HG03280 (cell line): ENCODE data around the gene RNF220.

ENCODE experiments used
- ATAC-seq: cut with Tn5 transposase; IDR thresholded peaks from one replicate; pipeline ENCODE4 v1.9.1; 2021; ENCODE audit warnings: mild to moderate bottlenecking, moderate library complexity; ENCODE audit not compliant: unreplicated experiment

RNF220 gene

DNA sequence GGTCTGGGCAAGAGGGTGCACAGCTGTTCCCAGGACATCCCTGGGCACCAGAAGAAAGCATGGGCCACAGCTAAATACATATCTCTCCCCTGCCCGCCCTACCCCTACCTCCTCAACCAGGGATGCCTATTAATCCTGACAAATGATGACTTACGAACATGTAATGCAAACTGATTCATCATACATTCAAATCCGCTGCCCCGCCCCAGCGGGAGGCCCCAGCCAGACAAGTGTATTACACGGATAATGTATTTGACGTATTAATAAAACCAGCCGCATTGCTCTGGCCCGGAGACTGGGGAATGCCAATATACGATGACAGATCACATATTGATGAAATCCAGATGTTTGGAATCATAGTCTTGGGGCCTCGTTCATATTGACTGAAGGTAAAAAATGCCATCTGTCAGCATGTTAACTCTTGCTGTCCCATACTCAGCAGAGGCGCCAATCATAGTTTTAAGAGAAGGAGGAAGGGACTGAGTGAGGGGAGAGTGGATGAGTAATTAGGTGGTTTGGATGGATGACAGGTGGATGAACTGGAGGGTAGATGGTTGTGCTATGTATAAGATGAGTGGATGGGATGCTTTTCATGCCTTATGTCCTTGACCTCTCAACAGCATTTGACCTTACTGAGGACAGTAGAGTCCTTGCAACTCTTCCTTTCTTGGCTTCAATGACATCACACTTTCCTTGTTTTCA lies 201.0 kb downstream of the RNF220 start:
- ATAC-seq, result no peak

DNA sequence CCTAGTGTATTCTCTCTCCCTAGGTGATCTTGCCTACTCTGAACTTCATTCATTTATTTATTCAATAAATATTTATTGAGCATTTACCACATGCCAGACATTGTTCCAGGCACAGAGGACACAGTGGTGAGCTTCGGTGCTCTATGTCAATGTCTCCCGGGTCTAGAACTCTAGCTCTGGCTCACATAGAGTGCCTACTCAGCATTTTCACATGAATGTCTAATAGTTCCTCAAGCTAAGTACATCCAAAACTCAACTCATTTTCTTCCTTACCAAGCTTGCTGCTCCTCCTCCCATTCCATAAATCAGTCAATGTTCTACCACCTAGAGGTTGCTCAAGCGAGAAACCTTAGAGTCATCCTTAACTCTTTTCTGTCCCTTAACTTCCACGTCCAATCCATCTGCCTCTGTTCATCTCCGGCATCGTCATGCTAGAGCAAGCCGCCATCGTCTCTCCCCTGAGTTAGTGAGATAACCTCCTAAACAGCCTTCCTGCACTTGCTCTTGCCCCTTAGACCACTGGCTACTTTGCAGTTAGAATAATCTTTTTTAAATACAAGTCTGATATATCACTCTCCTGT lies 201.7 kb downstream of the RNF220 start:
- no peak for ATAC-seq

DNA sequence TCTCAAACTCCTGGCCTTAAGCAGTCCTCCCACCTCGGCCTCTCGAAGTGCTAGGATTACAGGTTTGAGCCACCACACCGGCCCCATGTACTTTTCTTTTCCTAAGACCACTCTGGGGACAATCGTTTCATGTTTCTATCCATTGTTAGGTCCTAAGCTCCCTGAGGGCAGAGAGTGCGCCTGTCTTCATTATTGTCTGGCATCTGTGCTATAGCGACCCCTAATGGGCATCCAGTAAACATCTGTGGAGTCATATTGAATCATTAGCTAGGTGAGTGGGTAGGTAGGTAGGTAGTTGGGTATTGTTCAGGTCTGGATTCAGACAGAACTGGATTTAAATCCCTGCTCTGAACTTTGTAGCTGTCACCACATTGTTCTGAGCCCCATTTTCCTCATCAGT lies 203.1 kb downstream of the RNF220 start:
- ATAC-seq, result no peak

DNA sequence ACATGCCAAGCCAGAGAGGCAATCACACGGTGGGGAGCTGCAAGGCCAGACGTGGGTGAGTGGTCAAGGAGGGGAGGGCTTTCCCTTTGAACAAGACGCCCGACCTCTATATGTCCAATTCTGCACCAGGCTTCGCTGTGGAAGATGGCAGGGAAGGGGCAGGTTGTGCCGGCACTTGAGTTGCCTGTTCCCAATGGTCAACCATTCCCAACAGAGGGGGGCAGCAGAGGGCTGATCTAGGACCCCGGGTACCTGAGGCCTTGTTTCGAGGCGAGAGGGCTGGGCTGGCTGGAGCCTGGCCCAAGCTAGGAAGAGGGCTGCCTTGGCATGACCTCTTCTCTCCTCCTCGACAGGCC lies 204.3 kb downstream of the RNF220 start:
- ATAC-seq, result no peak

DNA sequence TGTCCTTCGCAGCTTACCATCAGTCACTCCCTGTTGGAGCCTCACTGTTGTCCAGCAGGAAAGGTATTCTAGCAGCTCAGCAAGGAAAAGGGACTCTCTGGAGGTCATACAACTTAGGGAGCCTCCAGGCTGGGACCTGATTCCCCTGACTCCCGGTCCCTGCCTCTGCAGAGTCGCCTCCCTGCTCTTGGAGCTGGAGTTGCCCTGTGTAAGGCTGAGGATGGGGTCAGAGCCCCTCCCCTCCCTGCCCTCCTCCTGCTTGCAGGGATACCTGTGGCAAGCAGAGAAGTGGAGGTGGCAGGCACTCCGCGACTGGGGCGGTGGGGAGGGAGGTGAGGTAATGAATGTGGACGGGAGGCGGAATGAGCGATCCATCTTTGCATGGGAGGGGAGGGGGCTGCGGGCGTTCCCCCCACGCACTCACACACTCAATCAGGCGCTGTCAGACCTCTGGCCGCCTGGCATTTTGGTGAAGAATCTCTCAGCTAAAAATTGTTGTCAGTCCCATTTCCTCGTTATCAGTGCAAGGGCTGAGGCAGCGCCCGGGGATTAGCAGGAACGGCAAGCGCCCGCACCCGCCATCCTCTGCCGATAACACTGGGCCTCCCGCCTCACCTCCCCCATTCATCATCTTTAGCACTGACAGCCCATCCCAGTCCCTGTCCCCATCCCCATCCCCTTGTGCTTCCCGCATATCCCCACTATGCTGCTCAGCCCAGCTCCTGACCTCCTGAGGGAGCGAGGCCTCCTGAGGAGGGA lies 204.9 kb downstream of the RNF220 start:
- ATAC-seq, result no peak

DNA sequence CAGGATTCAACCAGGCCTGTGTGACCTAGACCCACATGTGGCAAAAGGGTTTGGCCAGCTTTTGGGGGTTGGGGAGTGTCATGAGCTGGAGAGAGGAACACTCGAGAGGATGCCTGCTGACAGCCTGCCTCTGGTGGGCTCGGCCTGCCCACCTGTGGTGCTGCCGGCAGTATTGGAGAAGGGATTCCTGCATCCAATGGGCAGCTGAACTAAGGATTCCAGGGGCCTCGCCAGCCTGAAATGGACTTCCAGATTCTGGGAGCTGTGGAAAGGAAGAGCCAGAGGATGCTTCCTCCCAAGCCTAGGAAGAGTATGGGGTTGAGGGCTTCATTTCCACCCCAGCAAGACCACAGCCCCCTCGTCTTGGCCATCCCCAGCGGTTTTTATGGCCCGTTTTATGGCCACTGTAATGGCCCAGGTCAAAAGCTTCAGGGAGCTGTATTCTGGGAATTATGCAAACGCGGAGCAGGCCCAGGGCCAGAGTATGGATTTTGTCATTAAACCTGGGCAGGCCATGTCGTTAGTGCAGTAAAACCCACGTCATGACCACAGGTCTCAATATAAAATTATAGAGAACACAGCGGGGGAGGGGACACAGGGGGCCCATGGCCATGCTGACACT lies 205.6 kb downstream of the RNF220 start:
- ATAC-seq, result no peak

DNA sequence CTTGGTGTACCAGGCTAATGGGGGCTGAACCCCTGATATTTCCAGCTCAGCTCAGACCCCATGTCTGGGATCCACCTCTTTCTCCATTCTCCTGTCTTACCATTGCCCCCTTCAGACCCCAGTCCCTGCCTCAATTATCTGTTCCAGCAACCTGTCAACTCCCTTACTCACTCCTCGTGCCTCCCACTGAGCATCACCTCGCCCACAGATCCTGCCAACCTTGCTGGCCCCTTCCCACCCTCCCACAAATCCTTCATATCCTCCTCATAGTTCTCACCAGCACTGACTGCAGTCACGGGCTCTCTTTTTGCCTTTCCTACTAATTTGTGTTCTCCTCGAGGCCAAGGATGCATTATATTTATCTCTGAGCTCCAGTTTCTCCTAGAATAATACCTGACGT lies 206.4 kb downstream of the RNF220 start:
- no peak for ATAC-seq

DNA sequence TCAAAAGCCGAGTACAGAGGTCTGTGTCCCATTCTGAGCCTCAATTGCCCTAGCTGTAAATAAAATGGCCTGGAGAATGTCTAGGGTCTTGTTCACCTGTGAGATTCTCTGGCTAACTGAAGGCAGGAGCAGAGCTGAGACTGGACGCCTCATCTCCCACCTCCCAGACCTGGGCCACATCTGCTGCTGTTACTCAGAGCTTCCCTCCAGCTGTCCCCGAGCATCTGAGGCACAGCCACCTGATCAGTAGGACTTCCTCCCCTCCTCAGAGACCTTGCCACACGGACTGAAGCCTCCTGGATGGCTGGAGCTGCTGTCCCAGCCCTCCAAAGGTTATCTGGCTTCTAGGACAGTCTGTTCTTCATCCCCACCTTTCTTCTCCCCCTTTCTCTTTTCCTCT lies 206.8 kb downstream of the RNF220 start:
- no peak for ATAC-seq

DNA sequence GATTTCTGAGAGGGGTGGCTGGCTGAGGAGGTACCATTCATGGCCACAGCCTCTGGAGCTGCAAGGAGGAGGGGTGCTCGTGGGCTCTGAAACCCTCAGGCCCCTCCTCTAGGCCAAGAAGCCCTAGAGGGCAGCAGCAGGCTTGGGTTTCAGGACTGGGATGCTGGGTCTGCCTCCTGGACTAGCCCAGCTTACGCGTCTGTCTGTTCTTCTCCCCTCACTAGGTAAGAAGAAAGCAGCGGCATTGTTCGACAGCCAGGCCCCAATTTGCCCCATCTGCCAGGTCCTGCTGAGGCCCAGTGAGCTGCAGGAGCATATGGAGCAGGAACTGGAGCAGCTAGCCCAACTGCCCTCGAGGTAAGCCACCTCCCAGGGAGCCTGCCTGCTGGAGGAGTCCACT lies 208.9 kb downstream of the RNF220 start:
- no peak for ATAC-seq

DNA sequence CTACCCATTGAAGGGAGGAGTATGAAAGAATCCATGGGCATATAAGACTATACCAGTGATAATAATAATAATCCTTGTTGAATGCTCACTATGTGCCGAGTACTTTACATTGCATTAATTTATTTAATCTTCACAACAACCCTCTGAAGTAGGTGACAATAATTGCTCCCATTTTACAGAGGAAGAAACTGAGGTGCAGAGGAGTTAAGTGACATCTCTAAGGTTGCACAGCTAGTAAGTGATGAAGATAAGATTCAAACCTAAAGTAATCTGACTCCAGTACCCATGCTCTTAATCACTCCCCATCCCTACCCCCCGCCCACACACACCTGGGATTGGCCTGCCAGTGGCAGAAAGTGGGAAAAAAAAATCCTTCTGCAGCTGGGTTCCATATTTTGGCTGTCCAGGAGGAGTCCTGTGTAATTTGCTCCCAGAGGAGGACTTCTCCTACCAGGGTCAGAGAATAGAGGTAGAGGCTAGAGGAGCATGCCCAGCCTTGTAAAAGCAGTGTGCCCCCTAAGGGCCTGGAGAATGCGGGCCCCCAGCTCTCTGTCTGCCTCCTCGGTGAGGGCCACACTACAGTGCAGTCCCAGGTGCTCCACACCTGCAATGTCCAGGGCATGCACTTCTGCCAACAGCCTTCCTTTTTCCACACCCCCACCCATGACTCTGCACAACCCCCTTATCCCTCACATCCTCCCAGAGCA lies 211.4 kb downstream of the RNF220 start:
- ATAC-seq, result no peak

DNA sequence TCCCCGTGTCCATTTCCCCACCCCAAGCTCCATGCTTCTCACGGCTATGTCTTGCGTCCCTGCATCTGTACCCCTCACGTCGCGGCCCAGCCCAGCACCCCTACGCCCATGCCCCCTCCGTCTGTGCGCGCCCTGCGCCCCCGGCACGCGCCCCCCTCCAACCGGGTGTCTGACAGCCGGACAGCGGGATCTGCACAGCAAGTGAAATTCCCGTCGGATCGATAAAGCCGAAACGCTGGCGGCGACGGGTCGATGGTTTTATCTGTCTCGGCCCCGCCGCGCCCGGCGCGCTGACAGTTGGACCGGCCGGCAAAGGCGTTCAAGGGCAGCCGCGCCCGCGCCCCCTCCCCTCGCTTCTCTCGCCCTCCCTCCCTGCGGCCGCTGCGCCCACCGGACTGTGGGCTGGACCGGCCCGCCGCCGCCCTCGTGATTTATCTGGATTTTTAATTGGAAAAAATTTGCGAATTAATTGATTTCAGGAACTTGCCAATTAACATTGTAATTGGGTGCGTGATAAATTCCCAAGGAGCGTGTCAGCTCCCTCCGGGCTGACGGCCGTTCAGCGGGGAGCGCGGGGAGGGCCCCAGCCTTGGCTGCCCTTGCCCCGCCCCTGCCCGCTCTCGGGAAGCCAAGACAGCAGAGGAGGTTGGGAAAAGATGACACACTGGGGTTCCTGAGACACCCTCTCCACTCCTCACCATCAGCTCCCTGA lies 212.1 kb downstream of the RNF220 start:
- no peak for ATAC-seq

DNA sequence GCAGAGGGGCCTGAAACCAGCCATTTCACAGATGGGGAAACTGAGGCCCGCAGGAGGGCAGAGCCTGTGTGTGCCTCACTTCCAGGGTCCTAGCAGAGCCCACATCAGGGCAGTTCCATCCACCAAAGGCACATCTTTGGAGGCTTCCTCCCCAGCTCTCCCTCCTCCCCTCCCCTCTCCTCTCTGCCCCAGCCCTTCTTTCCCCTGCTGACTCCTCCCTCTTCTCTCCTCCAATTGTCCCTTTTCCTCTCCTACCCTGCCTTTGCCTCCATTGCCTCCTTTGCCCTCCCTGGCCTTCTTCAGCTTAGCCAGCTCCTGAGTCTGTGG lies 212.6 kb downstream of the RNF220 start:
- ATAC-seq, result no peak

DNA sequence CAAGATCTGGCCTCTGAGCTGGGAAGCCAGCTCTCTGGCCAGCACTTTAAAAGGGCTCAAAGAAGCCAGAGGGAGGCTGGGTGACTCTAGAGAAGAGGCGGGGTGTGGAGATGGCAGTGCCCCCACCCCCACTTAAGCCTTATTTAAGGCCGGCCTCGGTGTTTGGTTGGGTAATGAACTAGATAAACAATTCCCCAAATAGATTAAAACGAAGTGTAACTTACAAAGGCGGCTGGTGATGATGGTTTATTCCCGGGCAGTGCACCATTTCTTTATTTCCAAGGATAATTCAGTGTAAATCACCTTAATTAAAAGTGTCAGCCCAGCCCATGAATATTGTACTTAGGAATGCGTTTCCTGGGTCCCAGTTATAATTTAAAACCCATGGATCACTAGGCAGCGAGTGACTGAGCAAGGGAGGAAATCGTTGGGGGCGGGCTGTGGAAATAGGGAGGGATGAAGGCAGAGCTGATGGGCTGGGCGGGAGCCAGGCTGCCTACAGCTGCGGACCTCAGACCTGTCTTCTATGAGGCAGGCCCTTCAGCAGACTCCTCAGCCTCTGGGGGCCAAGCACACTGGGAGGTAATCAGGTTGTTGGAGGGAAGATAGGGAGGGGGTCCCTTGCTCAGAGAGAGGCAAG lies 214.3 kb downstream of the RNF220 start:
- no peak for ATAC-seq

DNA sequence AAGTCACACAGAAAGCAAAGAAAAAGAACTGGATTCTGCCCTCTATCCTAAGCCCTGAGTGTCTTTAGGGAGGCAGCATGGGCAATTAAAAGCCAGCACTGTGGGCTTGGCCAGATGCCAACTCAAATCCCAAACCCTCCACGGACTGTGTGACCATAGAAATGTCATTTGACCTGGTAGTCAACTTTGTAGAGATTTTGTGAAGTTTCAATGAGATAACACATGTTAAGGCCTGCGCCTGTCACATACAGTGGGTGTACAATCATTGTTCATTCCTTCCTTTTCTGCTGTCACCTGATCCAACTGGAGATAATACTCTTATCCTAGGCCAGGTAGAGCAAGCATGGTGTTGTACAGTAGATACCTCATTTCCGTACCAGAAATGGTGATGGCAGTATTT lies 215.0 kb downstream of the RNF220 start:
- ATAC-seq, result no peak

DNA sequence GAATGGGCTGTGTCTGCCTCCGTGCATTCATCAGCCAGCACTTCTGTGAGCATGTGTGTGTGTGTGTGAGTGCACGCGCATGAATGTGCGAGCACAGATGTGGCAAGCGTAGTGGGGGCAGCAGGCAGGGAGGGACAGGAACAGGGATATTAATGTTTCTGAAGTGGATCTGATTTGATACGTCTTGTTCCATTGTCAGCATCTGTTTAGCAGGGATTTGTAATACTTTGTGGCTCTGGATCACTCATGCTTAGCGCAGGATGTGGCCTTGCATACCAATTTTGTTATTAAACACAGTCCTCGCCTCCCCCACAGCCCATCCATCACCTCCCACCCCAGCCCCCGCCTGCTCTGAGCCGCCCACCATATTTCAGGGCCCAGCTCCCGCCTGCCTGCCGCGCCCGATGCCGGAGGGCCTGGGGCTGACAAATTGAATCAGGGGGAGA lies 216.8 kb downstream of the RNF220 start:
- ATAC-seq, result no peak

DNA sequence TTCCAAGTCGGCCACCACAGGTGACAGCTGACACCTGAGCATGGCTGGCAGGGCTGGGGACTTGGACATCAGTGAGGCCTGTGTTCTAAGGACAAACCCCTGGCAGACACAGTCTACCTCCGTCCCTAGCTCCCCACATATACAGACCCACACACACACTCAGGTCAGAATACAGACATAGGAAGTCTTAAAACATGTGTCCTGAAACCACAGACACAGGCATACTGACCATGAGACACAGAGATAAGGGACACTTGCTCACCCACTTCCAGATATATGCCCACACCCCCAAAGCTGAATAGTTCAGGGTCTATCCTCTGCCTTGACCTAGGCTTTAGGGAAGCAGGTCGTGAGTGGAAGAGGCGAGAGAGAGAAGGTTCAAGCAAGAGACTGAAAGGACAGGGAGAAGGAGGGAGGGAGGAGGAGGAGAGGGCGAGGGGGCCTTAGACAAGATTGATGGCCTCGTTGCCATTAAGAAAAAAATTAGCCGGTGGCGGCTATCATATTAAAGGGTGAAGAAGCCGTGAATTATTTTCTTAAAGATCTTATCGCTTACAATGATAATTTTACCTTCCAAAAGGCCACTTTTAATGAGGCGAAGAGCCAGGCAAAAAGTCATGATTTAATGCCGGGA lies 219.3 kb downstream of the RNF220 start:
- ATAC-seq, result no peak

DNA sequence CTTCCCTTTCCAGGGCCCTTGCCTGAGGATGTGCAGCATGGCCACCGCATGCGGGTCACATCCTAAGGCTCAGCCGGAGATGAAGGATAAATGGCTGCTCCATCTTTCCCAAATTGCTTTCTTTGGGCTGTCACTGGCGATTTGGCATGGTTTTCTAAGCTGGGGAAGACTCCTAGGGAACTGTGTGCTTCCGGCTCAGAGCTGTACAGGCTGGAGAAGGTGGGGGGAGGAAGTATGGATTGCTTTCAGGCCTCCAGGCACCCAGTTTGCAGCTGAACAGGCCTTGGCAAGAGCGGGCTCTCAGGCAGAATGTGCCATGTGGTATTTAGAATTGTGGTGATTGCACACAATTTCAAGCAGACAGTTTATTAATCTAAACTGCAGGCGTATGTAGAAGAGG lies 220.3 kb downstream of the RNF220 start:
- ATAC-seq, result no peak

DNA sequence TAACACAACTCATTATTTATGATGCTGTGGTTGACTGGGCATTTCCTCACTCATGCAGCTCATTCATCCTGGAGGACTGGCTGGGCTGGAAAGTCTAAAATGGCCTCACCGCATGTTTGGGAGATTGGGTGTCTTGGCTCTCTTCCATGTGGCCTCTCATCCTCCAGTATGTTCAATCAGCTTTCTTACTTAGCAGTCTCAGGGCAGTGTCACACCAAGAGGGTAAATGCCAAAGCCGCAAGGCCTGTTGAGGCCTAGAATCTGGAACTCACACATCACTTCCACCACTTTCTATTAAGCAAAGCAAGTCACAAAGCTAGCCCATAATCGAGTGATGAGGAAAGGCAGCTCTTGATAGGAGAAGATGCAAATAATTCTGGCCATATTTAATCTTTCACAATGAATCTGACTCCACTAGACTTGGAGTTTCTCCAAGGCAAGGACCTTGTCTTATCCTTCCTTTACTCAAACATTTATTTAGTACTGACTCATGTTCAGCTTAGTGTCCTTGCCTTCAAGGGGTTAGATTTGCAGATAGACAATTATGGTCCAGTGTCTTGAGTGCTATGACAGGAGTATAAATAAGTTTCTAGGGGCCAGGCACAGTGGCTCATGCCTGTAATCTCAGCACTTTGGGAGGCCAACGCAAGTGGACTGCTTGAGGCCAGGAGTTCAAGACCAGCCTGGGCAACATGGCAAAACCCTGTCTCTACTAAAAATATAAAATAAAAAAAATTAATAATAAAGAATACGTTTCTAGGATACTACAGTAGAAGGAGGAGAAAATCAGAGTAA lies 224.1 kb downstream of the RNF220 start:
- ATAC-seq, result no peak

DNA sequence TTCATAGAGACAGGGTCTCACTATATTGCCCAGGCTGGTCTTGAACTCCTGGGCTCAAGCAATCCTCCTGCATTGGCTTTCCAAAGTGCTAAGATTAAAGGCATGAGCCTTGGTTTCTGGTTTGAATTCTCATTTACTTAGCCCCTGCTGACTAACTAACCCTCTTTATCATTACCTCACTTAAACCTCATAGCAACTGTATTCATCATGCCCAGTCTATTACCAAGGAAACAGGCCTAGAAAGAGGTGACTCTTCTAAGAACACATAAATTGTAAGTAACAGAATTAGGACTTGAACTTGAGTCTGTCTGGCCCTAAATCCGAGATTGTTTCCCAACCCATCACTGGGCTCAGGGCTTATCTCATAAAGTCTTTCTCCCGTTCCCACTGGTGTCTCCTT lies 225.1 kb downstream of the RNF220 start:
- no peak for ATAC-seq
